ENCODE data around the gene ICAM5.

- TF ChIP-seq TAF1 (IDR thresholded peaks at IDR 0.05; ENCODE audit: borderline replicate concordance, low read depth, low read length) (peak; percentile 54; the same call in 1 of the 2 replicates), POLR2A (IDR thresholded peaks at IDR 0.05; ENCODE audit: low read depth, low read length) (peak; percentile 86)
Observed at GRCh38 chr19:10251792-10252694, 37.7 kb upstream of the ICAM5 start, which contains the start of gene MRPL4.
